SK-MEL-5 (cell line): ENCODE results near the gene HEATR9. TPM values are rescaled to one million over a fixed set of nuclear protein-coding genes. Genes with fewer than 3 reads are reported as not detected.
"Not testable (repeated sequence)": the region's sequence is repeated elsewhere in the genome, so short reads cannot be mapped to it uniquely, and the experiment has no call there.

Experiments used
- DNase-seq: peaks from one replicate; pipeline ENCODE4 v3.0.0-alpha.2; 2016; ENCODE audit warnings: low read depth, low spot score
- in situ Hi-C: cut with HindIII; loops from 2 replicates; pipeline ENCODE4 v1.10.0; 2016; ENCODE audit warnings: low sequenced_read_pairs, high pct_unique_total_duplicates, low pct_unique_long_range_greater_than_20kb
- total RNA-seq: library from RNA; depleted of rRNA; stranded (reverse); fragments of >200 nt; shearing (Covaris generic); gene quantifications from 2 replicates; pipeline ENCODE4 v1.2.3, GENCODE V29; 2014

Gene HEATR9
- total RNA-seq, 1 experiment from 2014 or later: not detected

- DNase-seq, in situ Hi-C loops: not testable (repeated sequence)
Measured at GRCh38 chr17:35897772-35898171, 29.1 kb upstream of the HEATR9 start.

DNA sequence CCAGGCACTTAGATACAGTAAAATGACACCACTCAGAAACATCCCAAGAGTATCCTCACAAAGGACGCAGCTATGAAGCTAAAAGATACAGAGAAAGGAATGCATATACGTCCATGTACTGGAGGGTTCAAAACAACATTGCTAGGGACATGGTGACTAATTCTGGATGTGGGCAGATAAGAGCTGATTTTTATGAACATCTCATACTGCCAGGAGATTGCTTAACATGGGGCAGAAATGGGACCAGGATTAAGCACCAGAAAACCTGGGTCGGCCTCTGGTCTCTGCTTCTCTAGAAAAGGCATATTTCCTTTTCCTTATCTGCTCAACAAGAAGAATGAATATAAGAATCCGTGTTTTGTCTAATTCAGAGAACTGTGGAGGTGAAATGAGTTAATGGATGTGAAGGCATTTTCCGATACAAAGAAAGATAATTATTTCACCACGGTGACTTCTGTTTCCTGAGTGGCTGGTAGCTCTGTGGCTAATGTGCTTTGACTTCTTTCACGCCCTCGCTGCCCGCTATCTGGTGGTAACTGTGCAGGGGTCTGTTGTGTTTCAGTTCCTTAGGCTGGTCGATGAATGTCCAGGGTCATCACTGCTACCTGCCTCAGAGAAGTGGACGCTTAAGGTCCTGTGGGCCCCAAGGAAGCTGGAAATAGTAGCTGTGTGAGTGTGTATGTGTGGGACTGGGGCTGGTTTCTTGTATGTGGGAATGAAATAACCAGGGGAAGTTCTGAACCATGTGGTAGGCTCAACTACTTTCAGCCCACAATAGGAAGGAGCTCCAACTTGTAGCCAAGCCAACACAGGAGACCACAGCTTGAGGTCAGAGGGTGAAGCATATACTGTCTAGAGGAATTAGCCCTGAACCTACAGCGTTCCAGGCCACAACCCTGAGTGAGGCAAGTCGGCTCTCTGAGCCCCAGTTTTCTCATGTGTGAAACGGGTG, 27.2 kb upstream of the HEATR9 start:
- in situ Hi-C loops: no loop called here
- DNase-seq: no peak

- in situ Hi-C loops: no loop called here
- DNase-seq: no peak
Measured at GRCh38 chr17:35894206-35894605, 25.5 kb upstream of the HEATR9 start.

- in situ Hi-C loops: no loop called here
Measured at GRCh38 chr17:35893751-35894150, 25.1 kb upstream of the HEATR9 start.

DNA sequence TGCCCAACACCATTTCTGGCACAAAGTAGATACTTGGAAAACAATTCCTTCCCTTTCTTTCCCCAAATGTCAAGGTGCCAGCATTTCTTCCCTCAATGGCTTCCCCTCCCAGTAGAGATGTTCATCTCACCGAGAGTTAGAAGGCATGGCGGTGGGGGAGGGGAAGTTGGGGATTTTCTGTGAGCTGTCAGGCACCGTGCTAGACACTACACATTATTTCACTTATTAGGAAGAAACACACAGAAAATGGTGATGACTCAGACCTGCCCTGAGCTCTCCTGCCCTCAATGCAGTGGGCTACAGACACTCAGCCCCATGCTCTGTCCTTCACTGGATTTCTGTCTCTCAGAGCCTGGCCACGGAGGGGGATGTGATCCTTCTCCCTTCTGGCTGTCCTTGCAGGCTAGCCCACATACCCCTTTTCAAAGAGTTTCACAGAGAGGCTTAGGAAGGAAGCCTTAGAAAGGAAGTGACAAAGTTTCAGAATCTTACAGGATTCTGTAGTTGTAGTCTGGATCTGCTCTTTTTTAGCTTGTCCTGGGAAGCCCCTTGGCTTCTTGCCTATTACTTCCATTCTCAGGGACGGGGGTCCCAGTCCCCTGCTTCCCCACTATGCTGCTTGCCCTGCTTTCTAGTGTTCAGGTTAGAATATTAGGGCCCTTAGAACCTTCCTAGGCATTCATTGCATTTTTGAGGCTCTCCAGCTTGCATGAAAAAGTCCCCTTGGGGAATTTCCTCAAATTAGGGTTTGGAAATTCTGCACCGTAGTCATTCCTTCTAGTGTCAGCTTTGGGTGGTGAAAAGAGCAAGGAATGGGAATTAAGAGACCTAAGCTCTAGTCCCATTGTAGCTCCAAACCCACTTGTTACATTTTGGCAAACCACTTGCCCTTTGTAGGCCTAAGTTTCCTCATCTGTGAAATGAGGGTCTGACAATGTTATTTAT, 23.7 kb upstream of the HEATR9 start:
- DNase-seq: no peak
- in situ Hi-C loops: no loop called here

More at GRCh38 chr17:35893751-35894150, 25.1 kb upstream of the HEATR9 start:
- DNase-seq: no peak

GRCh38 chr17:35891269-35891668, 22.6 kb upstream of the HEATR9 start:
- no peak for DNase-seq
- in situ Hi-C loops: no loop called here

- in situ Hi-C loops: no loop called here
- no peak for DNase-seq
Measured at GRCh38 chr17:35890774-35891155, 22.1 kb upstream of the HEATR9 start.

- in situ Hi-C loops: no loop called here
- DNase-seq: no peak
Measured at GRCh38 chr17:35889818-35890773, 21.4 kb upstream of the HEATR9 start.

- in situ Hi-C loops: no loop called here
- DNase-seq: no peak
Measured at GRCh38 chr17:35889241-35889640, 20.6 kb upstream of the HEATR9 start.

DNA sequence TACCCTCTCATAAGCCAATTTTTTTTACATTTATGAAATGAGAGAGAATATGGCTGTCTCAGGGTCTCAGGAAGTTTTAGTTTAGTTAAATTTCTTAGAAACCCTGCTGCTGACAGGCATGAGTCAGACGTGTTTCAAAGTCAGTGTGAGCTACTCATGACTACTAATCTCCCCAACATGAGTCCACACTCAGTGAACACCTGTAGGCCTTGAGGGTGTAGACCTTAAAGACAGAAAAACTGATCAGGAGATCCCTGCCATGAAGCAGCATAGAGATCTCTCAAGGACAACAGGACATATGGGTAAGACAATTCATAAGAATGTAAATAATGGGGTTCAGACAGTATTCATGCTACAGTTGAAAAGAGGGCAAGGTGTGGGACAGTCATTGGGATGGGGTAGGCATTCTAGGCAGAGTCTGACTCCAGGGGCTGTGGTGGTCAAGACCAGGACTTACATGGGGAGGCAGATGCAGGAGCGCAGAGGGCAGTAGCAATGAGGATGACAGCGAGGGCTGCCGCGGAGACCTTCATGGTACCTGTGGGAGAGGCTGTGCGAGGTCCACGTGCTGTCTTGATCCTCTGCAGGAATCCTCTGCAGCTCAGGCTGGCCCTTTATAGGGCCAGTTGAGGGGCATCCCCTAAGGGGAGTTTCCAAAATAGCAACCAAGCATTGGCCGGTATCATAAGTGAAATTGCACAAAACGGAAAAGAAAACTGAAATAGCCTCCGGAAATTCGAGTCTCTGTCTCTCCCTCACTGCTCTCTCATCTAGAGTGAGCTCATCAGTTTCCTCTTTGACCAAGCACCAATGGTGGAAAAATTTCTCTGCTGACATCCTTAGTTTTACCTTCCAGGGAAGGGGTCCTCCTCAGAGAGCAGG, 11.3 kb upstream of the HEATR9 start, which contains the start of gene CCL5:
TSS of gene CCL5 (minus strand) at position 588 of the 882 bp plus-strand sequence.
- DNase-seq: no peak
- in situ Hi-C loops: no loop called here

DNA sequence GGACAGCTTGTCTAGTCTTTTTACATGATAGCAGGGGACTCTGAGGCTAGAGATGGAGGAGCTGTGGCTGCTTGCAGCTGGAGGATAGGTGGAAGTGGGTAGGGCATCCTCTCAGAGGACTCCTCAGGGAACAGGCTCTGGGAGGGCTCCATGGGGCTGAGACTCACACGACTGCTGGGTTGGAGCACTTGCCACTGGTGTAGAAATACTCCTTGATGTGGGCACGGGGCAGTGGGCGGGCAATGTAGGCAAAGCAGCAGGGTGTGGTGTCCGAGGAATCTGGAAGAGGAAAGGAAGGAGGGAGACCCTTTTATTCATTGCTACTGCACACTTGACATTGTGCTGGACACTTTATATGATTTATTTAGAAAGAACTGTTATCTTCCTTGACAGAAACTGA, 9.7 kb upstream of the HEATR9 start:
- in situ Hi-C loops: no loop called here
- no peak for DNase-seq

DNA sequence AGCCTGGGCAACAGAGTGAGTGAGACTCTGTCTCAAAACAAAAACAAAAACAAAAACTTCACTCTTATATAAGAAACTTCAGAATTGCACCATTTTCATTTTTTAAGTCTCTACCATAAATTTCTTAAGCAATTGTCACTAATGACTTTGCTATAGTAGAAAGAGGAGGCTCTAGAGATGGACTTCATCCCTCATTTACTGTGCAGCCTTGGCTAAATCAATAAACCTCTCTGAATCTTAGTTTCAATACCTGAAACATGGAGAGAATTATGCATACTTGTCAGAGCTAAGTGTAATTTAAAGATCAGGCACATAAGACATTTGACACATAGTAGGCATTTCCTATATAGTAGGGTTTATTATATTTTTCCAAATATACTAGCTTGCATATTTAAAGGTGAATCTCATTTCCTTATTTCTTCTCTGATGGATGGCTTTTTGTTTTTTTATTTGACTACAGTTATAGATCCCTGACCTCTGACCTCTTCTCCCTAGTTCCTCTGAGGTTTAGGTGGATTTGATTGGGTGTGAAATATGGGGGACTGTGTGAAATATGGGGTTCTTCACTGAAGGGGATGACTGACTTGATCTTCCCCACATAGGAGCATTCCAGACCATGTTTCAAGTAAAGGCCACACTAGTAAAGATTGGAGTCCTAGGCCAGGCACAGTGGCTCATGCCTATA, 8.8 kb upstream of the HEATR9 start:
- in situ Hi-C loops: no loop called here
- no peak for DNase-seq

- in situ Hi-C loops: no loop called here
- no peak for DNase-seq
Measured at GRCh38 chr17:35876534-35876933, 7.8 kb upstream of the HEATR9 start.

GRCh38 chr17:35875800-35876139, 7.1 kb upstream of the HEATR9 start:
- in situ Hi-C loops: no loop called here
- DNase-seq: no peak

GRCh38 chr17:35875072-35875799, 6.5 kb upstream of the HEATR9 start:
- no peak for DNase-seq
- in situ Hi-C loops: no loop called here
